ENCODE data around the gene ABCC5.

ABCC5 gene

GRCh38 chr3:183898028-183898431 lies 119.7 kb downstream of the ABCC5 start:
- H3K9me2 ChIP-seq (replicated peaks; ENCODE audit: control insufficient read depth, low read length): no peaks in the 10 kb centered on the region
- no peaks in the 10 kb centered on the region for H3K36me3 ChIP-seq (ENCODE audit: control insufficient read depth, low read length)
- peaks cover 10% of the 10 kb centered on the region for H3K27me3 ChIP-seq (ENCODE audit: control insufficient read depth, low read length)
- H4K20me1 ChIP-seq (ENCODE audit: control insufficient read depth, insufficient read depth, low read depth, low read length): no peaks in the 10 kb centered on the region
- H3K4me3 ChIP-seq (ENCODE audit: low read length): no peak overlapping the region
- no peak overlapping the region for H3K27ac ChIP-seq (ENCODE audit: low read depth, low read length)
- TF ChIP-seq CTCF (IDR thresholded peaks at IDR 0.05; ENCODE audit: low read depth, low read length, poor library complexity, severe bottlenecking): no peak
- no peak for TF ChIP-seq EZH2phosphoT487 (IDR thresholded peaks at IDR 0.05; ENCODE audit: borderline replicate concordance, low read length)
- H3F3A ChIP-seq (ENCODE audit: control insufficient read depth, insufficient read depth): no peaks in the 10 kb centered on the region
- peaks cover 4% of the 10 kb centered on the region; the same call in 1 of the 2 replicates for H3K9me3 ChIP-seq (ENCODE audit: control insufficient read depth, insufficient read depth, low read length)
- H3K79me2 ChIP-seq (ENCODE audit: control insufficient read depth, low read length): no peaks in the 10 kb centered on the region
- peaks cover 4% of the 10 kb centered on the region for H3K4me1 ChIP-seq (ENCODE audit: control insufficient read depth, low read length)
- H3K4me2 ChIP-seq (ENCODE audit: low read length): no peak overlapping the region

- Histone ChIP-seq H3K4me3 (ENCODE audit: low read length) (no peak overlapping the region), H3K79me2 (ENCODE audit: control insufficient read depth, low read length) (no peaks in the 10 kb centered on the region), H3K9me3 (ENCODE audit: control insufficient read depth, insufficient read depth, low read length) (peaks cover 4% of the 10 kb centered on the region; the same call in 1 of the 2 replicates), H3K4me2 (ENCODE audit: low read length) (no peak overlapping the region), H3K36me3 (ENCODE audit: control insufficient read depth, low read length) (no peaks in the 10 kb centered on the region), H4K20me1 (ENCODE audit: control insufficient read depth, insufficient read depth, low read depth, low read length) (no peaks in the 10 kb centered on the region), H3K27ac (ENCODE audit: low read depth, low read length) (no peak overlapping the region), H3K4me1 (ENCODE audit: control insufficient read depth, low read length) (peaks cover 4% of the 10 kb centered on the region), H3K27me3 (ENCODE audit: control insufficient read depth, low read length) (peaks cover 12% of the 10 kb centered on the region), H3F3A (ENCODE audit: control insufficient read depth, insufficient read depth) (no peaks in the 10 kb centered on the region), H3K9me2 (replicated peaks; ENCODE audit: control insufficient read depth, low read length) (no peaks in the 10 kb centered on the region)
- TF ChIP-seq EZH2phosphoT487 (IDR thresholded peaks at IDR 0.05; ENCODE audit: borderline replicate concordance, low read length): no peak
- TF ChIP-seq CTCF (IDR thresholded peaks at IDR 0.05; ENCODE audit: low read depth, low read length, poor library complexity, severe bottlenecking): no peak
Observed at GRCh38 chr3:183897606-183898005, 120.1 kb downstream of the ABCC5 start.

- Histone ChIP-seq H3K4me1 (ENCODE audit: control insufficient read depth, low read length) (peaks cover 4% of the 10 kb centered on the region), H3K4me3 (ENCODE audit: low read length) (no peak overlapping the region), H3K79me2 (ENCODE audit: control insufficient read depth, low read length) (no peaks in the 10 kb centered on the region), H3K4me2 (ENCODE audit: low read length) (no peak overlapping the region), H3K36me3 (ENCODE audit: control insufficient read depth, low read length) (no peaks in the 10 kb centered on the region), H3K9me2 (replicated peaks; ENCODE audit: control insufficient read depth, low read length) (no peaks in the 10 kb centered on the region), H3K27me3 (ENCODE audit: control insufficient read depth, low read length) (peaks cover 12% of the 10 kb centered on the region), H4K20me1 (ENCODE audit: control insufficient read depth, insufficient read depth, low read depth, low read length) (no peaks in the 10 kb centered on the region), H3K9me3 (ENCODE audit: control insufficient read depth, insufficient read depth, low read length) (peaks cover 4% of the 10 kb centered on the region; the same call in 1 of the 2 replicates), H3F3A (ENCODE audit: control insufficient read depth, insufficient read depth) (no peaks in the 10 kb centered on the region), H3K27ac (ENCODE audit: low read depth, low read length) (no peak overlapping the region)
- TF ChIP-seq EZH2phosphoT487 (IDR thresholded peaks at IDR 0.05; ENCODE audit: borderline replicate concordance, low read length) (no peak), CTCF (IDR thresholded peaks at IDR 0.05; ENCODE audit: low read depth, low read length, poor library complexity, severe bottlenecking) (no peak)
Observed at GRCh38 chr3:183896610-183897009, 121.1 kb downstream of the ABCC5 start.
